H1 (cell line): ENCODE data around the gene KPNA3. TPM values are rescaled to one million over a fixed set of nuclear protein-coding genes. Genes with fewer than 3 reads are reported as not detected.

Experiments
- CEBPB ChIP-seq: IDR thresholded peaks from 2 replicates; pipeline ENCODE4 v1.6.1; 2012; ENCODE audit warnings: low read depth, low read length
- CHD1 ChIP-seq: IDR thresholded peaks from 2 replicates; pipeline ENCODE4 v1.6.1; 2012; ENCODE audit warnings: low read depth, low read length, improper control_type of control experiment
- EP300 ChIP-seq, 2 experiments: IDR thresholded peaks; 1 replicate in 1 of 2; 2 replicates in 1 of 2; pipeline ENCODE4 v1.6.1; 2011 to 2012; ENCODE audit warnings: low read depth in 2 of 2, low read length in 2 of 2, mild to moderate bottlenecking in 2 of 2, borderline replicate concordance in 1 of 2, inconsistent platforms in 1 of 2, moderate library complexity in 1 of 2
- RBBP5 ChIP-seq: IDR thresholded peaks from 2 replicates; pipeline ENCODE4 v1.7.1; 2012; ENCODE audit warnings: low read depth, mild to moderate bottlenecking, inconsistent platforms, low read length, moderate library complexity, borderline replicate concordance
- RNF2 ChIP-seq: fragments of 200-900, 300-1000 bp; sonication (generic); IDR thresholded peaks from 2 replicates; pipeline ENCODE4 v1.7.1; 2016; ENCODE audit warnings: borderline replicate concordance, low read depth, mild to moderate bottlenecking, antibody characterized with exemption, low read length; ENCODE audit not compliant: poor library complexity, severe bottlenecking; ENCODE audit errors: missing control alignments
- polyA plus RNA-seq, 7 experiments: library from polyadenylated mRNA; depleted of rRNA in 3 of 7; stranded (reverse) in 5 of 7; unstranded in 2 of 7; fragments of >200 nt in 5 of 7; fragments of 200-250 nt in 2 of 7; gene quantifications; 1 replicate in 5 of 7; 2 replicates in 1 of 7; 4 replicates in 1 of 7; pipeline versions ENCODE4 v1.2.1 to v1.2.3, GENCODE V29; 2011 to 2013; ENCODE audit warnings: missing spikeins in 2 of 7, mixed read lengths in 2 of 7
- total RNA-seq: library from RNA; stranded (reverse); fragmentation: NEBNext Ultra II Directional; extraction: Animal tissue kit (Norgen Biotek cat#: 25700); gene quantifications from 2 replicates; pipeline ENCODE4 v1.2.1, GENCODE V29; 2021
- TF ChIP-seq, protein P1 (sequence below): fragments of 300-600 bp; sonication (generic); IDR thresholded peaks from 2 replicates; pipeline ENCODE4 v1.7.1; 2012; ENCODE audit warnings: low read length, moderate library complexity, mild to moderate bottlenecking, inconsistent platforms; ENCODE audit not compliant: insufficient replicate concordance
- TF ChIP-seq, protein P2 (sequence below): IDR thresholded peaks from 2 replicates; pipeline ENCODE4 v1.6.1; 2012; ENCODE audit warnings: low read length, inconsistent platforms

The KPNA3 gene
- total and polyA plus RNA-seq, 2 of the 8 experiments (the other 6 are each of a cell fraction or from before 2014, with no cell fraction given): 21.4 to 63.2 TPM

GRCh38 chr13:49792550-49793324, at the start of gene KPNA3 (continued):
- TF ChIP-seq, protein P1, sequence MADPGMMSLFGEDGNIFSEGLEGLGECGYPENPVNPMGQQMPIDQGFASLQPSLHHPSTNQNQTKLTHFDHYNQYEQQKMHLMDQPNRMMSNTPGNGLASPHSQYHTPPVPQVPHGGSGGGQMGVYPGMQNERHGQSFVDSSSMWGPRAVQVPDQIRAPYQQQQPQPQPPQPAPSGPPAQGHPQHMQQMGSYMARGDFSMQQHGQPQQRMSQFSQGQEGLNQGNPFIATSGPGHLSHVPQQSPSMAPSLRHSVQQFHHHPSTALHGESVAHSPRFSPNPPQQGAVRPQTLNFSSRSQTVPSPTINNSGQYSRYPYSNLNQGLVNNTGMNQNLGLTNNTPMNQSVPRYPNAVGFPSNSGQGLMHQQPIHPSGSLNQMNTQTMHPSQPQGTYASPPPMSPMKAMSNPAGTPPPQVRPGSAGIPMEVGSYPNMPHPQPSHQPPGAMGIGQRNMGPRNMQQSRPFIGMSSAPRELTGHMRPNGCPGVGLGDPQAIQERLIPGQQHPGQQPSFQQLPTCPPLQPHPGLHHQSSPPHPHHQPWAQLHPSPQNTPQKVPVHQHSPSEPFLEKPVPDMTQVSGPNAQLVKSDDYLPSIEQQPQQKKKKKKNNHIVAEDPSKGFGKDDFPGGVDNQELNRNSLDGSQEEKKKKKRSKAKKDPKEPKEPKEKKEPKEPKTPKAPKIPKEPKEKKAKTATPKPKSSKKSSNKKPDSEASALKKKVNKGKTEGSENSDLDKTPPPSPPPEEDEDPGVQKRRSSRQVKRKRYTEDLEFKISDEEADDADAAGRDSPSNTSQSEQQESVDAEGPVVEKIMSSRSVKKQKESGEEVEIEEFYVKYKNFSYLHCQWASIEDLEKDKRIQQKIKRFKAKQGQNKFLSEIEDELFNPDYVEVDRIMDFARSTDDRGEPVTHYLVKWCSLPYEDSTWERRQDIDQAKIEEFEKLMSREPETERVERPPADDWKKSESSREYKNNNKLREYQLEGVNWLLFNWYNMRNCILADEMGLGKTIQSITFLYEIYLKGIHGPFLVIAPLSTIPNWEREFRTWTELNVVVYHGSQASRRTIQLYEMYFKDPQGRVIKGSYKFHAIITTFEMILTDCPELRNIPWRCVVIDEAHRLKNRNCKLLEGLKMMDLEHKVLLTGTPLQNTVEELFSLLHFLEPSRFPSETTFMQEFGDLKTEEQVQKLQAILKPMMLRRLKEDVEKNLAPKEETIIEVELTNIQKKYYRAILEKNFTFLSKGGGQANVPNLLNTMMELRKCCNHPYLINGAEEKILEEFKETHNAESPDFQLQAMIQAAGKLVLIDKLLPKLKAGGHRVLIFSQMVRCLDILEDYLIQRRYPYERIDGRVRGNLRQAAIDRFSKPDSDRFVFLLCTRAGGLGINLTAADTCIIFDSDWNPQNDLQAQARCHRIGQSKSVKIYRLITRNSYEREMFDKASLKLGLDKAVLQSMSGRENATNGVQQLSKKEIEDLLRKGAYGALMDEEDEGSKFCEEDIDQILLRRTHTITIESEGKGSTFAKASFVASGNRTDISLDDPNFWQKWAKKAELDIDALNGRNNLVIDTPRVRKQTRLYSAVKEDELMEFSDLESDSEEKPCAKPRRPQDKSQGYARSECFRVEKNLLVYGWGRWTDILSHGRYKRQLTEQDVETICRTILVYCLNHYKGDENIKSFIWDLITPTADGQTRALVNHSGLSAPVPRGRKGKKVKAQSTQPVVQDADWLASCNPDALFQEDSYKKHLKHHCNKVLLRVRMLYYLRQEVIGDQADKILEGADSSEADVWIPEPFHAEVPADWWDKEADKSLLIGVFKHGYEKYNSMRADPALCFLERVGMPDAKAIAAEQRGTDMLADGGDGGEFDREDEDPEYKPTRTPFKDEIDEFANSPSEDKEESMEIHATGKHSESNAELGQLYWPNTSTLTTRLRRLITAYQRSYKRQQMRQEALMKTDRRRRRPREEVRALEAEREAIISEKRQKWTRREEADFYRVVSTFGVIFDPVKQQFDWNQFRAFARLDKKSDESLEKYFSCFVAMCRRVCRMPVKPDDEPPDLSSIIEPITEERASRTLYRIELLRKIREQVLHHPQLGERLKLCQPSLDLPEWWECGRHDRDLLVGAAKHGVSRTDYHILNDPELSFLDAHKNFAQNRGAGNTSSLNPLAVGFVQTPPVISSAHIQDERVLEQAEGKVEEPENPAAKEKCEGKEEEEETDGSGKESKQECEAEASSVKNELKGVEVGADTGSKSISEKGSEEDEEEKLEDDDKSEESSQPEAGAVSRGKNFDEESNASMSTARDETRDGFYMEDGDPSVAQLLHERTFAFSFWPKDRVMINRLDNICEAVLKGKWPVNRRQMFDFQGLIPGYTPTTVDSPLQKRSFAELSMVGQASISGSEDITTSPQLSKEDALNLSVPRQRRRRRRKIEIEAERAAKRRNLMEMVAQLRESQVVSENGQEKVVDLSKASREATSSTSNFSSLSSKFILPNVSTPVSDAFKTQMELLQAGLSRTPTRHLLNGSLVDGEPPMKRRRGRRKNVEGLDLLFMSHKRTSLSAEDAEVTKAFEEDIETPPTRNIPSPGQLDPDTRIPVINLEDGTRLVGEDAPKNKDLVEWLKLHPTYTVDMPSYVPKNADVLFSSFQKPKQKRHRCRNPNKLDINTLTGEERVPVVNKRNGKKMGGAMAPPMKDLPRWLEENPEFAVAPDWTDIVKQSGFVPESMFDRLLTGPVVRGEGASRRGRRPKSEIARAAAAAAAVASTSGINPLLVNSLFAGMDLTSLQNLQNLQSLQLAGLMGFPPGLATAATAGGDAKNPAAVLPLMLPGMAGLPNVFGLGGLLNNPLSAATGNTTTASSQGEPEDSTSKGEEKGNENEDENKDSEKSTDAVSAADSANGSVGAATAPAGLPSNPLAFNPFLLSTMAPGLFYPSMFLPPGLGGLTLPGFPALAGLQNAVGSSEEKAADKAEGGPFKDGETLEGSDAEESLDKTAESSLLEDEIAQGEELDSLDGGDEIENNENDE: no peak
- TF ChIP-seq RNF2 (no peak), RBBP5 (no peak; the same call in none of the 2 replicates), CEBPB (no peak), EP300 (IDR thresholded peaks at IDR 0.05; ENCODE audit: borderline replicate concordance in 1 of 2, low read depth in 2 of 2, low read length in 2 of 2) (no peak), CHD1 (no peak)
- TF ChIP-seq, protein P2, sequence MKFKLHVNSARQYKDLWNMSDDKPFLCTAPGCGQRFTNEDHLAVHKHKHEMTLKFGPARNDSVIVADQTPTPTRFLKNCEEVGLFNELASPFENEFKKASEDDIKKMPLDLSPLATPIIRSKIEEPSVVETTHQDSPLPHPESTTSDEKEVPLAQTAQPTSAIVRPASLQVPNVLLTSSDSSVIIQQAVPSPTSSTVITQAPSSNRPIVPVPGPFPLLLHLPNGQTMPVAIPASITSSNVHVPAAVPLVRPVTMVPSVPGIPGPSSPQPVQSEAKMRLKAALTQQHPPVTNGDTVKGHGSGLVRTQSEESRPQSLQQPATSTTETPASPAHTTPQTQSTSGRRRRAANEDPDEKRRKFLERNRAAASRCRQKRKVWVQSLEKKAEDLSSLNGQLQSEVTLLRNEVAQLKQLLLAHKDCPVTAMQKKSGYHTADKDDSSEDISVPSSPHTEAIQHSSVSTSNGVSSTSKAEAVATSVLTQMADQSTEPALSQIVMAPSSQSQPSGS: no peak
